Naive thymus-derived CD8-positive, alpha-beta T cell (primary cell): ENCODE measurements around the gene SLC38A2. TPM values are rescaled to one million over a fixed set of nuclear protein-coding genes. Genes with fewer than 3 reads are reported as not detected.

Experiments used
- ATAC-seq, 2 donors: fragments of 150-1000 bp; cut with Tn5 transposase in 1 of 2; sonication (Bioruptor Pico), chemical (Tn5 transposase) in 1 of 2; 1 replicate in 1 of 2; 2 replicates in 1 of 2; pipeline ENCODE4 v1.10.0; 2021; ENCODE audit warnings: mild to moderate bottlenecking in 2 of 2, moderate library complexity in 2 of 2
- POLR2A ChIA-PET: fragments of 350-600 bp; sonication (Branson Sonifier 250); formaldehyde crosslinking; loops from one replicate; lab custom pipeline; 2021; ENCODE audit warnings: antibody characterized with exemption; lab: Charles Lee
- DNase-seq, 10 donors: peaks; one replicate each; pipeline versions ENCODE4 v3.0.0 to v3.0.0-alpha.2; 2020 to 2022
- H3K27ac Mint-ChIP-seq, 10 donors: one replicate each; pipeline ENCODE4 v1.8.0; 2020 to 2022; ENCODE audit warnings: mild to moderate bottlenecking in 10 of 10, mixed read lengths in 10 of 10, moderate library complexity in 4 of 10, inconsistent platforms in 1 of 10
- H3K27me3 Mint-ChIP-seq, 5 donors: one replicate each; pipeline ENCODE4 v1.8.0; 2021 to 2022; ENCODE audit warnings: mixed read lengths in 5 of 5
- H3K36me3 Mint-ChIP-seq, 3 donors: one replicate each; pipeline ENCODE4 v1.8.0; 2020 to 2022; ENCODE audit warnings: mixed read lengths in 3 of 3, mild to moderate bottlenecking in 2 of 3, inconsistent platforms in 1 of 3
- H3K4me1 Mint-ChIP-seq, 4 donors: one replicate each; pipeline ENCODE4 v1.8.0; 2021 to 2022; ENCODE audit warnings: mixed read lengths in 4 of 4
- H3K4me3 Mint-ChIP-seq, 10 donors: one replicate each; pipeline ENCODE4 v1.8.0; 2020 to 2022; ENCODE audit warnings: mild to moderate bottlenecking in 10 of 10, mixed read lengths in 10 of 10, moderate library complexity in 6 of 10, inconsistent platforms in 1 of 10
- H3K9me3 Mint-ChIP-seq, 9 donors: one replicate each; pipeline ENCODE4 v1.8.0; 2020 to 2022; ENCODE audit warnings: mixed read lengths in 9 of 9, mild to moderate bottlenecking in 3 of 9, inconsistent platforms in 1 of 9, moderate library complexity in 1 of 9
- polyA plus RNA-seq, 3 donors: library from polyadenylated mRNA; unstranded; fragments of 300-500 nt; fragmentation: Illumina TruSeq; gene quantifications; one replicate each; pipeline ENCODE4 v1.2.3, GENCODE V29; 2021
- total RNA-seq, 8 experiments: library from RNA in 2 of 8; stranded (reverse) in 2 of 8; gene quantifications; one replicate each; pipeline ENCODE4 v1.2.3 and lab custom pipeline; 2021 to 2026

SLC38A2 gene
- total and polyA plus RNA-seq, 5 experiments from 2014 or later: 52.0 to 368 (median 96.1) TPM

DNA sequence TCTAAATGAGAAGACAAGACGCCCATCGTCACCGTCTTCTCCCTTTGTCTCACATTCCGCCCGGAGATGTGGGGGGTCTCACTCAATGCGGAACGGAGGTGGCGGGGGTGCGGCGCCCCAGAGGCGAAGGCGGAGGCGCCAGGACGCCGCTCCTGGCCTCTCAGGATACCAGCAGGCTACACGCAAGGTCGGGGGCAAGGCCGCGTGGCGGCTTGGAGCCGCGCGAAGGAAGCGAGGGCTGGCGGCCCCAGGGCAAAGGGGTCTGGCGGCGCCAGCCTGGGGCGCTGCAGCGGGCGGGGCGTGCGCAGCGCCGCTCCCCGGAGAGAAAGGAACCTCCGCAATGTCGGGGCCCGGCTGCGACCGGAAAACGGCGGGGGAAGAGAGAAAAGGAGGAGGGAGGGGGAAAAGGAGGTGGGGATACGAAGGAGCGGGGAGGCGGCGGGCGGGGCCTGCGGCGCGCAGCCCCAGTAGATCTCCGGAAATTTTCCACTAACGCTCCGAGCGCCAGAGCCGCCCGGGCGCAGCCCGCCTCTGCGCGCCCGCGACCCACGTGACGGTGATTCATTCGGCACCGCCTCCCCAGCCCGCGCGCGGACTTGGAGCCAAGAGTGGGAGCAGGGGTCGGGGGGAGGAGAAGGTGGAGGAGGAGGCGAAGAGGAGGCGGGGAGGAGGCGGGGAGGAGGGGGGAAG, 10.5 kb upstream of the SLC38A2 start:
- Mint-ChIP-seq H3K9me3 (no peaks in the 10 kb centered on the region), H3K27me3 (no peaks in the 10 kb centered on the region), H3K4me3 (peak overlapping the region; percentile 85 to 95 (median 90)), H3K27ac (peak overlapping the region; percentile 85 to 99 (median 96)), H3K36me3 (no peaks in the 10 kb centered on the region), H3K4me1 (peaks cover 16 to 51% (median 41%) of the 10 kb centered on the region in 4 donors)
- POLR2A ChIA-PET: interaction anchor here (0.8 to 4.1 kb wide), 7 partner anchors 8 to 278 kb away, joined by 3 to 45 read pairs (median 5); partner anchors contain the start of gene SLC38A2
- DNase-seq (peak; percentile 81 to 93 (median 89)), ATAC-seq (peak; percentile 77 to 82)

DNA sequence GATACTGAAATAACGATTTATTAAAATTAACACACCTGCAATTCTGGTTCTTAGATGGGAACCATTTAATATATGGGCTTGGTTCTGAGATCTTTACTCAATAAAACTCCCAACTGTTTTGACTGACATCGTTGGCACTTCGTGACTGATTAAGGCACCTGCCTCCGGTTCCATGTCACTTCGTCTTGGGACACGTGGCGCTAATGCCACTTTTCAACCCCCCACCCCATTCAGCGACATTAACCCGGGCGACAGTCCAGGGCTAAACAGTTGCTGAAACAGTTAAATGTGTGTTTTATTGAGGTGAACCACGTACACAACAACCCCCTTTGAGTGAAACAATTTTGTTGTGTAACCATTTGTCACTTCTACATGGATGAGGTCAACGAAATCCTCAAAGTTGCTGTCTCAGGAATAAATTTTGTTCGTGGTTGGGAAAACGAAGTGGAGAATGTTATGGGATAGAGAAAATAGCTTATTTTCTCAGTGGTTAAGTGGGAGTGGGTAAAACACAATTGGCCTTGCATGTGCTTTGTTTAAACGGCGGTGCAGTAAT, 9.9 kb upstream of the SLC38A2 start:
- Mint-ChIP-seq H3K36me3 (no peaks in the 10 kb centered on the region), H3K27me3 (no peaks in the 10 kb centered on the region), H3K27ac (peak overlapping the region; percentile 85 to 99 (median 96)), H3K4me1 (peaks cover 14 to 44% (median 35%) of the 10 kb centered on the region in 4 donors), H3K4me3 (peak overlapping the region; percentile 84 to 95 (median 90)), H3K9me3 (no peaks in the 10 kb centered on the region)
- DNase-seq (no peak), ATAC-seq (no peak)
- POLR2A ChIA-PET: interaction anchor here (1.2 to 4.1 kb wide), 5 partner anchors 7 to 279 kb away, joined by 3 to 45 read pairs (median 7); partner anchors contain the start of gene SLC38A2

DNA sequence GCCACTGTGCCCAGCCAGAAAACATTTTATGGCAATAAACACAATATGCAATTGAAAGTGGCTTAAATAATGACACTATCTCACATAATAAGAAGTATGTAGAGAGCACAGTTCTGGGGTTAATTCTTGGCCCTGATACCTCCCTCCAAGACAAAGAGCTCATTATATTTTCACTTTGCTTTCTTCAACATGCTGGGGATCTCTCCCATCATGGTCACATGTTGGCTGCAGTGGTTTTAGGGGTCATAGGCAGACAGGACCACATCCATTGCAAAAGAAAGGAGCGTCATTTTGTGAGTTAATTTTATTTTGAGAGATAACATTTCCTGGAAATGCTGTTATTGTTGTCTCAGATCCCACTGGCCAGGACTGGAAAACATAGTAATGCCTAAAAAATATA, 8.3 kb upstream of the SLC38A2 start:
- ATAC-seq (no peak), DNase-seq (no peak)
- Mint-ChIP-seq H3K4me3 (no peak overlapping the region), H3K27me3 (no peaks in the 10 kb centered on the region), H3K4me1 (peaks cover 14 to 31% (median 25%) of the 10 kb centered on the region in 4 donors), H3K36me3 (no peaks in the 10 kb centered on the region), H3K9me3 (no peaks in the 10 kb centered on the region), H3K27ac (peak overlapping the region in 1 of 10 donors; percentile 27)
- POLR2A ChIA-PET: interaction anchor here (0.9 to 4.1 kb wide), 3 partner anchors 8 to 143 kb away, joined by 3 to 45 read pairs (median 14); partner anchors contain the start of gene SLC38A2

- POLR2A ChIA-PET: interaction anchor here (4.1 kb wide), 1 partner anchor 9 kb away, joined by 45 read pairs; the partner anchor contains the start of gene SLC38A2
Observed at GRCh38 chr12:46380022-46380796, 7.6 kb upstream of the SLC38A2 start.

DNA sequence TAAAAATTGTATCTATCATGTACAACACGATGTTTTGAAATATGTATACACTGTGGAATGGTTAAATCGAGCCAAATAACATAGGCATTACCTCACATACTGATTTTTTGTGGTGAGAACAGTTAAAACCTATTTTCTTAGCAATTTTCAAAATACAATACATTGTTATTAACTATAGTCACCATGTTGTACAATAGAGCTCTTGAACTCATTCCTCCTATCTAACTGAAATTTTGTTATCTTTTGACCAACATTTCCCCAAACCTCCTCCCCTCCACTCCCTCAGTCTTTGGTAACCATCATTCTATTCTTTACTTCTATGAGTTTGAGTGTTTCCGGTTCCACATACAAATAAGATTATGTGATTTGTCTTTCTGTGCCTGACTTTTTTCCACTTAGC, 6.8 kb upstream of the SLC38A2 start:
- H3K27ac Mint-ChIP-seq: no peak overlapping the region
- DNase-seq (no peak), ATAC-seq (no peak)
- H3K4me1 Mint-ChIP-seq: peaks cover 15 to 28% (median 22%) of the 10 kb centered on the region in 4 donors
- POLR2A ChIA-PET: no interaction called here
- no peak overlapping the region for H3K4me3 Mint-ChIP-seq
- H3K36me3 Mint-ChIP-seq: no peaks in the 10 kb centered on the region
- no peaks in the 10 kb centered on the region for H3K9me3 Mint-ChIP-seq
- no peaks in the 10 kb centered on the region for H3K27me3 Mint-ChIP-seq

More at GRCh38 chr12:46380022-46380796, 7.6 kb upstream of the SLC38A2 start:
- H3K4me3 Mint-ChIP-seq: no peak overlapping the region
- H3K9me3 Mint-ChIP-seq: no peaks in the 10 kb centered on the region
- ATAC-seq (no peak), DNase-seq (no peak)
- H3K4me1 Mint-ChIP-seq: peaks cover 14 to 26% (median 21%) of the 10 kb centered on the region in 4 donors
- peak overlapping the region in 1 of 10 donors; percentile 27 for H3K27ac Mint-ChIP-seq
- no peaks in the 10 kb centered on the region for H3K27me3 Mint-ChIP-seq
- H3K36me3 Mint-ChIP-seq: no peaks in the 10 kb centered on the region

DNA sequence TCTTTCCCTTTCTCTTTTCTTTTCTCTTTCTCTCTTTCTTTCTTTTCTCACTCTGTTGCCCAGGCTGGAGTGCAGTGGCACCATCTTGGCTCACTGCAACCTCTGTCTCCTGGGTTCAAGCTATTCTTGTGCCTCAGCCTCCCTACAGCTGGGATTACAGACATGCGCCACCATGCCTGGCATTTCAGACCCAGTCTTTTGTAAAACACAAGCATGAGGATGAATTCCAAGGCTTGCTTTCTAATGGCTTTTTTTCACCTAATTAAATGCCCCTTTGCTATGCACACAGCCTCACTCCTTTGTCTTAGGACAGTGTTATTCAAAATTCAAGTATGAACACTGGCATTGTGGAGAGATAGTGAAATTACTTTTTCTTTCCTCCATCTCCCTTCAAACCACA, 6.0 kb upstream of the SLC38A2 start:
- ATAC-seq: no peak
- Mint-ChIP-seq H3K27me3 (no peaks in the 10 kb centered on the region), H3K36me3 (no peaks in the 10 kb centered on the region), H3K9me3 (no peaks in the 10 kb centered on the region), H3K27ac (peak overlapping the region in 2 of 10 donors; percentile 13 to 31), H3K4me3 (no peak overlapping the region), H3K4me1 (peaks cover 21 to 31% (median 24%) of the 10 kb centered on the region in 4 donors)
- POLR2A ChIA-PET: no interaction called here
- no peak for DNase-seq

GRCh38 chr12:46377678-46378077, 5.1 kb upstream of the SLC38A2 start:
- H3K9me3 Mint-ChIP-seq: no peaks in the 10 kb centered on the region
- POLR2A ChIA-PET: no interaction called here

GRCh38 chr12:46376579-46376978, 4.0 kb upstream of the SLC38A2 start:
- H3K36me3 Mint-ChIP-seq: peaks cover 0 to 5% (median 2%) of the 10 kb centered on the region in 3 donors
- H3K4me1 Mint-ChIP-seq: peaks cover 16 to 23% (median 18%) of the 10 kb centered on the region in 4 donors
- POLR2A ChIA-PET: interaction anchor here (0.6 kb wide), 1 partner anchor 33 kb away, joined by 3 read pairs; no protein-coding TSS in a partner anchor
- peaks cover 0 to 2% (median 0%) of the 10 kb centered on the region in 9 donors for H3K9me3 Mint-ChIP-seq
- no peak overlapping the region for H3K4me3 Mint-ChIP-seq
- H3K27me3 Mint-ChIP-seq: no peaks in the 10 kb centered on the region
- DNase-seq (no peak), ATAC-seq (no peak)
- H3K27ac Mint-ChIP-seq: peak overlapping the region in 1 of 10 donors; percentile 42

More at GRCh38 chr12:46377678-46378077, 5.1 kb upstream of the SLC38A2 start:
- Mint-ChIP-seq H3K4me1 (peaks cover 20 to 32% (median 22%) of the 10 kb centered on the region in 4 donors), H3K27me3 (no peaks in the 10 kb centered on the region), H3K36me3 (no peaks in the 10 kb centered on the region), H3K4me3 (no peak overlapping the region), H3K27ac (peak overlapping the region in 1 of 10 donors; percentile 13)
- DNase-seq (no peak), ATAC-seq (no peak)

DNA sequence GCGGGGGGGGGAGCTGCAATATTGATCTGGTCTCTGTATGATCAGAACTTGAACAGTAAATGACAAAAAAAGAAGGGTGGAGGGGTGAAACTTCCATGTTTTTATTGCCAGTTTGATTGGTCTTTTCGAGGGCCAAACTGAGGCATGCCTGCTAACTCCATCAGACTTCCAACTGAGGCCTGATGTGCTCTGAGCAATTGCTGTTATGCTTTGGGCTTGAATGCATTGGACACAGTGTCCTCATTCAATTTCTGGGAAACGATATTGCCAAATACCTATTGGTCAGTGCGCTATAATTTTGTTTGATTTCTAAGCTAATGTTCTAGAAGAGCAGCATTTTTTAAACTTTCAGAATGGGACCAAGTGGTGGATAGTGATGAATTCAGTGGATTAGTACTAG, 2.1 kb upstream of the SLC38A2 start:
- peak overlapping the region in 8 of 10 donors; percentile 57 to 99 (median 96) for H3K27ac Mint-ChIP-seq
- peaks cover 0 to 3% (median 0%) of the 10 kb centered on the region in 5 donors for H3K27me3 Mint-ChIP-seq
- H3K4me3 Mint-ChIP-seq: peak overlapping the region in 5 of 10 donors; percentile 25 to 99 (median 95)
- peaks cover 6 to 20% (median 12%) of the 10 kb centered on the region in 3 donors for H3K36me3 Mint-ChIP-seq
- DNase-seq (no peak), ATAC-seq (no peak)
- POLR2A ChIA-PET: interaction anchor here (1.0 to 1.6 kb wide), 3 partner anchors 9 to 11 kb away, joined by 3 to 7 read pairs (median 3); no protein-coding TSS in a partner anchor
- H3K9me3 Mint-ChIP-seq: peaks cover 0 to 4% (median 0%) of the 10 kb centered on the region in 9 donors
- H3K4me1 Mint-ChIP-seq: peaks cover 20 to 40% (median 30%) of the 10 kb centered on the region in 4 donors

- Mint-ChIP-seq H3K4me3 (peak overlapping the region; percentile 86 to 99 (median 98)), H3K27me3 (peaks cover 0 to 3% (median 0%) of the 10 kb centered on the region in 5 donors), H3K4me1 (peaks cover 20 to 44% (median 34%) of the 10 kb centered on the region in 4 donors), H3K36me3 (peaks cover 6 to 24% (median 14%) of the 10 kb centered on the region in 3 donors), H3K27ac (peak overlapping the region; percentile 85 to 100 (median 99)), H3K9me3 (peaks cover 0 to 4% (median 0%) of the 10 kb centered on the region in 9 donors)
- no peak for ATAC-seq
- no peak for DNase-seq
- POLR2A ChIA-PET: interaction anchor here (1.0 to 1.6 kb wide), 2 partner anchors 9 to 11 kb away, joined by 3 to 7 read pairs; no protein-coding TSS in a partner anchor
Observed at GRCh38 chr12:46374310-46374709, 1.7 kb upstream of the SLC38A2 start.

DNA sequence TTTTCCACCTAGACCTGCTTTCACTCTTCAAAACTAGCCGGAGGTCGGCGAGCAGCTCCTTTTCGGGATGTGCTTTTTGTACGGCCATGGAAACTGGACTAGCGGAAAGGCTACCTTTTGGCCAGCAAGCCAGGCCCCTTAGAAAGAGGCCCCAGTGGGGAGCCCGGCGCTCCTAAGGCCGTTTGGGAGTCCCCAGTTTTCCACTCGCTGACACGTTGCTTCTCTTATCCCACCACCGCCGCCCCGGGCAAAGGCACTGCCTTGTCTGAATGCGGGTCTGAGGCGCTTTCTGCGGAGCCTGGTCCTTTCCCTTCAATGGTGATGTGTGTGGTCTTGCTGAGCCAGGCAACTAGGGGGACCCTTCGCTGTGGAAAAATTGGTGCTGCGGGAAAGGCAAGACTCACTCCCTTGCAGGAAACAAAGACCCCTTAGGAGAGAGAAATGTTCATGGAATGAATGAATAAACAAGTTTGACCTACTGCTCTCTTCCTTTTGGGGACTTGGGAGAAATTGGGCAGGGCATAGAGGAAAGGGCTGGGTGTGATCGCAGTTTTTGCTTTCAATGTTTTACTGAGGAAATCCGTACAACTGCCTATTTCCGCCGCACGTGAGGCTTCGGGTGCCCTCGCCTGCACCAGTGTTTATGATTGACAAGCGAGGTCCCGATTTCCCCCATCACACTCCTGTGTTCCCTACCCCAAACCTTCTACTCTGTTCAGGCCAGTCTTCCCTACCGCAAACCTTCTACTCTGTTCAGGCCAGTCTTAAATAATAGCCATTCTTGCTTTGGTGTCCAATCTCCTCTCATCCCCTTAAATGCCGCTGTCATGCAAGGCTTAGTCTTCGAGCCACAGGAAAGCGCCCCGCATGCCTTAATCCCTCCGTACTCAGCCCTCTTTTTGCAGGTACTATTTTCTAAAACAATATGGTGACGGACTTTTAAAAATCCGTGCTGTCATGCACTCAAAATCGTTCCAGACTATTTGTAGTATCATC, 1.0 kb upstream of the SLC38A2 start:
- Mint-ChIP-seq H3K9me3 (peaks cover 0 to 4% (median 0%) of the 10 kb centered on the region in 9 donors), H3K36me3 (peaks cover 6 to 32% (median 18%) of the 10 kb centered on the region in 3 donors), H3K4me1 (peaks cover 18 to 50% (median 40%) of the 10 kb centered on the region in 4 donors), H3K27me3 (peaks cover 0 to 3% (median 0%) of the 10 kb centered on the region in 5 donors), H3K4me3 (peak overlapping the region; percentile 86 to 99 (median 98)), H3K27ac (peak overlapping the region; percentile 85 to 100 (median 99))
- peak; percentile 5 to 12 for ATAC-seq
- POLR2A ChIA-PET: interaction anchor here (0.7 to 3.6 kb wide), 9 partner anchors 9 to 150 kb away, joined by 3 to 57 read pairs (median 5); partner anchors contain the start of gene SLC38A1
- DNase-seq: peak; percentile 21 to 67 (median 39)
